GM12892 (cell line): Measurements from ENCODE around the gene QKI.
A peak's percentile ranks its signal among the peaks of the same experiment; 100 is the strongest.
"Not testable (repeated sequence)": the region's sequence is repeated elsewhere in the genome, so short reads cannot be mapped to it uniquely, and the experiment has no call there.

ENCODE experiments used
- DNase-seq: peaks from one replicate; pipeline ENCODE4 v3.0.0; 2011; ENCODE audit not compliant: insufficient read length
- FAIRE-seq: peaks from 2 replicates; lab custom pipeline; 2011; peaks lifted over from hg19 to GRCh38; lab: Jason Lieb, UNC
- POLR2A ChIP-seq: IDR thresholded peaks from 2 replicates; pipeline ENCODE4 v1.6.1; 2011; ENCODE audit warnings: low read depth, low read length, control low read depth
- POLR2AphosphoS5 ChIP-seq: IDR thresholded peaks from 2 replicates; pipeline ENCODE4 v1.6.1; 2011; ENCODE audit warnings: low read depth, low read length, control low read depth
- TAF1 ChIP-seq: IDR thresholded peaks from 2 replicates; pipeline ENCODE4 v1.6.1; 2011; ENCODE audit warnings: low read depth, mild to moderate bottlenecking, control low read depth, low read length, borderline replicate concordance

QKI gene

DNA sequence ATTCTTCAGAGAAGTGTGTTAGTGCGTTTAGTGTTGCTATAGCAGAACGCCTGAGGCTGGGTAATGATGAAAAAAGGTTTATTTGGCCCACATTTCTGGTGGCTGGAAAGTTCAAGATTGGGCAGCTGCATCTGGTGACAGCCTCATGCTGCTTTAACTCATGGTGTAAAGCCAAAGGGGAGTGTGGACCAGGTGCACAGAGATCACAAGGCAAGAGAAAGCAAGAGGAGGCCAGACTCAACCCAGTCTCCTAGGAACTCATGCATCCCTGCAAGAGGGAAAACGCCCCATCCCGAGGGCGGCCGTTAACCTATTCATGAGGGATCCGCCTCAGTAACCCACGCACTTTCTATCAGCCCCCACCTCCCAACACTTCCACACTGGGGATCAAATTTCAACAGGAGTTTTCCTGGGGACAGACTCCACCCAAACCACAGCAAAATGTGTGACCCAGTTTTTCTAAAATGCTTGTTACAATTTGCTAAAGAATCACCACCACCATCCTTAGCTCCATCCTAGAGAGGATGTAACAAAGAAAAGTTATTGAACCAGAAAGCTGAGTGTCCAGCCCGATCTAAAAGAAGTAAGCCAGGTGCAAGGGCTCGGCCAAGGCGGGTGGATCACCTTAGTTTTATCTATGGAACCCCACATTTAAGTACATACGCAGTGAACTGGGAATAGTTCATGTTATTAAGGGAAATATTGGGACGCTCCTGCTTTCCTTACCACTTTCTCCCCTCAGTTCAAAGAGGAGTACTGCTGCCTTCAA is 164.8 kb downstream of the QKI start:
- DNase-seq (no peak), FAIRE-seq (no peak)
- TF ChIP-seq POLR2A (0 out of 2 replicates have a peak, but pooled peaks have one; percentile 32), TAF1 (no peak)

DNA sequence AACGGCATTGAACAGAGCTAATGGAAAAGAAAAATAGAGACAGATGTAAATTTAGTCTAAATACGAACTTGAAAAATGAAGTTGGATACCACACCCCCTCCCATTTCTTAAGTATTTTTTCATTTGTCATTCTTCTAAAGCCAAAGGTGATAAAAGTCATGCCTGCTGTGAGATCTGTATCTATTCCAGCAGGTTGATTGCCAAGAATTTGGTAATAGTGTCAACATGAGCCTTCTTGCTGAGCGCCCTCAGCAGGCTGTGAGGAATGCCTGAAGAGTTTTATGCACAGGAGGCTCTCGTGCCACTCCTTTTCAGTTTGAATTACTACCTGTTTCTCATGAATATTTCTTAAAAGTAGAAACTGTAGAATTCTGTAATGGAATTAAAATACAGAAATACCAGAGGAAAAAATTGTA is 165.4 kb downstream of the QKI start:
- no peak for TF ChIP-seq POLR2AphosphoS5
- no peak for TF ChIP-seq POLR2A
- TF ChIP-seq TAF1 = no peak
- FAIRE-seq (no peak), DNase-seq (no peak)

- TF ChIP-seq POLR2A (no peak), POLR2AphosphoS5 (no peak), TAF1 (no peak)
- FAIRE-seq = no peak
- no peak for DNase-seq
Measured at GRCh38 chr6:163580311-163581030, 166.0 kb downstream of the QKI start.

GRCh38 chr6:163583558-163583957 is 169.0 kb downstream of the QKI start:
- TF ChIP-seq POLR2A = no peak
- no peak for TF ChIP-seq TAF1
- no peak for TF ChIP-seq POLR2AphosphoS5

GRCh38 chr6:163585932-163586437 is 171.5 kb downstream of the QKI start:
- no peak for FAIRE-seq
- TF ChIP-seq POLR2A = no peak
- TF ChIP-seq TAF1 = no peak
- TF ChIP-seq POLR2AphosphoS5 = no peak
- no peak for DNase-seq

More at GRCh38 chr6:163583558-163583957, 169.0 kb downstream of the QKI start:
- DNase-seq (no peak), FAIRE-seq (no peak)

GRCh38 chr6:163586888-163587287 is 172.4 kb downstream of the QKI start:
- TF ChIP-seq POLR2AphosphoS5 = no peak
- TF ChIP-seq POLR2A = no peak
- TF ChIP-seq TAF1 = no peak
- FAIRE-seq (no peak), DNase-seq (no peak)

GRCh38 chr6:163588220-163588919 is 173.9 kb downstream of the QKI start:
- DNase-seq = no peak
- TF ChIP-seq POLR2AphosphoS5 = no peak
- no peak for TF ChIP-seq POLR2A
- TF ChIP-seq TAF1 = no peak
- FAIRE-seq = no peak

GRCh38 chr6:163589387-163589786 is 174.9 kb downstream of the QKI start:
- DNase-seq (no peak), FAIRE-seq (no peak)
- no peak for TF ChIP-seq TAF1
- TF ChIP-seq POLR2AphosphoS5 = no peak
- no peak for TF ChIP-seq POLR2A

- not testable (repeated sequence) for FAIRE-seq, DNase-seq
Measured at GRCh38 chr6:163590132-163590531, 175.6 kb downstream of the QKI start.

GRCh38 chr6:163592872-163593271 is 178.4 kb downstream of the QKI start:
- DNase-seq (no peak), FAIRE-seq (no peak)
- TF ChIP-seq TAF1 (no peak), POLR2A (no peak), POLR2AphosphoS5 (no peak)

DNA sequence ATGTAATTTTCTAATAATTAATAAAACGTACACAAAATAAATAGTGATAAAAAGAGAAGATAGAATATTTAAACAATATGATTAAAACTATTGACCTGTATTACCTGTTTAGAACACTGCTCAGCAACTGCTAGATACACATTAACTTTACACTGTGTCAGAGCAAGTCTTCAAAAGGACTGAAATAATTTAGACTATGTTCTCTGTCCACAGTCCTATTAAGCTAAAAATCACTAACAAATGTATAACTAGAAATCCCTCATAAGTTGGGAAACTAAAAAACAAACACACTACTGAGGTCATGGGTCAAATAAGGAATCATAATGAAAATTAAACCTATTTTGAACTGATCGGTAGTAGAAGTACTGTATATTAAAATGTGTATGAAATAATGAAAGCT is 181.7 kb downstream of the QKI start:
- DNase-seq (no peak), FAIRE-seq (no peak)
- no peak for TF ChIP-seq POLR2A
- TF ChIP-seq POLR2AphosphoS5 = no peak
- TF ChIP-seq TAF1 = no peak
